H1 (cell line): ENCODE measurements around the gene NRROS. TPM values are rescaled to one million over a fixed set of nuclear protein-coding genes. Genes with fewer than 3 reads are reported as not detected.

Experiments used
- GTF2F1 ChIP-seq: IDR thresholded peaks from 2 replicates; pipeline ENCODE4 v1.6.1; 2012; ENCODE audit warnings: low read depth, low read length, improper control_type of control experiment, borderline replicate concordance
- NRF1 ChIP-seq: IDR thresholded peaks from 2 replicates; pipeline ENCODE4 v1.6.1; 2011; ENCODE audit warnings: mild to moderate bottlenecking, low read depth, low read length, improper control_type of control experiment
- SAP30 ChIP-seq: fragments of 300-600 bp; sonication (generic); IDR thresholded peaks from 2 replicates; pipeline ENCODE4 v1.7.1; 2012; ENCODE audit warnings: low read length, moderate library complexity, mild to moderate bottlenecking, inconsistent platforms; ENCODE audit not compliant: insufficient read depth, insufficient replicate concordance
- polyA plus RNA-seq, 7 experiments: library from polyadenylated mRNA; depleted of rRNA in 3 of 7; stranded (reverse) in 5 of 7; unstranded in 2 of 7; fragments of >200 nt in 5 of 7; fragments of 200-250 nt in 2 of 7; gene quantifications; 1 replicate in 5 of 7; 2 replicates in 1 of 7; 4 replicates in 1 of 7; pipeline versions ENCODE4 v1.2.1 to v1.2.3, GENCODE V29; 2011 to 2013; ENCODE audit warnings: missing spikeins in 2 of 7, mixed read lengths in 2 of 7
- total RNA-seq: library from RNA; stranded (reverse); fragmentation: NEBNext Ultra II Directional; extraction: Animal tissue kit (Norgen Biotek cat#: 25700); gene quantifications from 2 replicates; pipeline ENCODE4 v1.2.1, GENCODE V29; 2021

The NRROS gene
- total and polyA plus RNA-seq, 2 of the 8 experiments (the other 6 are each of a cell fraction or from before 2014, with no cell fraction given): 5.3 to 7.3 TPM

DNA sequence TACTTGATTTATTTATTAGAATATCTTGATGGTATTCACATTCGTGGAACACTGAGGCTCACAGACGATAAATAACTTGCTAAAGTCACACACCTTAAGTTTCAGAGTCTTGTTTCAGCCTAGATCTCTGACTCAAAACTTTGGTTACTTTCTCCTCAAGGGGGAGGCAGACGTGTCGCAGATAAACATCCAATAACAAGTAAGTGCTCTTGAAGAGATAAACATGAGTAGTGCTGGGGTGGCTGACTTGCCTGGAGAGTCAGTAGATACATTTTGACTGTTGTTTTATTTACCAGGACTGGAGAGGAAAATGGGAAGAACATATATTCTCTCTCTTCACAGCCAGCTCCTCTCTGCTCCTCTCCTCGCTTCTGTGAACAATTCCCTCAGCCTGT lies 39.8 kb upstream of the NRROS start (continued):
- TF ChIP-seq GTF2F1: no peak
- no peak for TF ChIP-seq NRF1
- TF ChIP-seq SAP30: no peak
